Measurements from ENCODE around the gene SYNGR4.
A peak's percentile ranks its signal among the peaks of the same experiment; 100 is the strongest.

SYNGR4 gene

DNA sequence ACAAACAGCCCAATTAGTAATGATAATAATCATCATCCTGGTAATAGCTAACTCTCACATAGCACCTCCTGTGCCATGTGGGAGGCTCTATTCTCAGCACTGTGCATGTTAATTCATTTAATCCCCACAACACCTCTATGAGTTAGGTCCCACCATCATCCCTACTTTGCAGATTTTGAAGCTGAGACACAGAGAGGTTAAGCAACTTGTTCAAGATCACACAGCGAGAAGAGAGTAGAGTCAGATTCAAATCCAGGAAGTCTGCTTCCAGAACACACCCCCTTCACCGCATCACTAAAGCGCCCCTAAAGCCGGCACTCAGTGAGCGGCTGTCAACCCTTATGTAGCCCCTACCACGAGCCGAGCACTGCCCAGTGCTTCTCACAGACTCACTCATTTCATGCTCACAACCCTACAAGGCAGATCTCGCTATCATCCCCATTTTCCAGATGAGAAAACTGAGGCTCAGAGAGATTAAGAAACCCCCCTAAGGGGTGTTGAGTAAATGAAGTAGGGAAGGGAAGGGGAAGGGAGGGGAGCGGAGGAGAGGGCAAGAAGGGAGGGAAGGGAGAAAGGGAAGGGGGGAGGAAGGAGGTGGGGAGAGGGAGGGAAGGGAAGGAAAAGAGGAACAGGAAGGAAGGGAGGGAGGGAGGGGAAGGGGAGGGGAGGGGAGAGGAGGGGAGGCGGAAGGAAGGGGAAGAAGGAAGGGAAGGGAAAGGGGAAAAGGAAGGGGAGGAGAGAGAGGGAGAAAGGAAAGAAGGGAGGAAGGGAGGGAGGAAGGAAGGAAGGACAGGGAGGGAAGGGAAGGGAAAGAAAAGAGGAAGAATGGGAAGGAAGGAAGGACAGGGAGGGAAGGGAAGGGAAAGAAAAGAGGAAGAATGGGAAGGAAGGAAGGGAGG lies 22.4 kb upstream of the SYNGR4 start:
- H3K4me3 ChIP-seq (ENCODE audit: control insufficient read depth, low read depth, low read length), result no peak overlapping the region
- no peak for TF ChIP-seq CTCF (conservative IDR thresholded peaks at IDR 0.05; ENCODE audit: control insufficient read depth, insufficient read depth, low read depth, low read length)
- no peak for DNase-seq (ENCODE audit: low read depth)

GRCh38 chr19:48342414-48342738 lies 21.8 kb upstream of the SYNGR4 start:
- DNase-seq (ENCODE audit: low read depth), result no peak
- H3K4me3 ChIP-seq (ENCODE audit: control insufficient read depth, low read depth, low read length), result no peak overlapping the region
- TF ChIP-seq CTCF (conservative IDR thresholded peaks at IDR 0.05; ENCODE audit: control insufficient read depth, insufficient read depth, low read depth, low read length), result no peak

- TF ChIP-seq CTCF (conservative IDR thresholded peaks at IDR 0.05; ENCODE audit: control insufficient read depth, insufficient read depth, low read depth, low read length), result no peak
- DNase-seq (ENCODE audit: low read depth), result peak; percentile 63
- H3K4me3 ChIP-seq (ENCODE audit: control insufficient read depth, low read depth, low read length), result no peak overlapping the region
Measured at GRCh38 chr19:48342841-48343540, 21.2 kb upstream of the SYNGR4 start.

GRCh38 chr19:48344892-48345291 lies 19.3 kb upstream of the SYNGR4 start:
- no peak for TF ChIP-seq CTCF (conservative IDR thresholded peaks at IDR 0.05; ENCODE audit: control insufficient read depth, insufficient read depth, low read depth, low read length)
- no peak overlapping the region for H3K4me3 ChIP-seq (ENCODE audit: control insufficient read depth, low read depth, low read length)
- DNase-seq (ENCODE audit: low read depth), result no peak

DNA sequence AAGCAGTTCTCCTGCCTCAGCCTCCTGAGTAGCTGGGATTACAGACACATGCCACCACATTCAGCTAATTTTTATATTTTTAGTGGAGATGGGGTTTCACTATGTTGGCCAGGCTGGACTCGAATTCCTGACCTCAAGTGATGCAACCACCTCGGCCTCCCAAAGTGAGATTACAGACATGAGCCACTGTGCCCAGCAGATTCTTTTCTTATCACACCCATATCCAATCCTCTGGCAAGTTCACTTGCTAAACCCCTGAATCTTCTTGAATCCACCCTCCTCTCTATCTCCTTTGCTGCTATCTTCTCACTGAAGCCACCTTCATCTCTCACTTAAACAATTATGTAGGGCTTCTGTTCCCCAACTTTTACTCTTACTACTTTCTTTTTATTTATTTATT lies 18.0 kb upstream of the SYNGR4 start:
- no peak for TF ChIP-seq CTCF (conservative IDR thresholded peaks at IDR 0.05; ENCODE audit: control insufficient read depth, insufficient read depth, low read depth, low read length)
- no peak for DNase-seq (ENCODE audit: low read depth)
- H3K4me3 ChIP-seq (ENCODE audit: control insufficient read depth, low read depth, low read length), result no peak overlapping the region

DNA sequence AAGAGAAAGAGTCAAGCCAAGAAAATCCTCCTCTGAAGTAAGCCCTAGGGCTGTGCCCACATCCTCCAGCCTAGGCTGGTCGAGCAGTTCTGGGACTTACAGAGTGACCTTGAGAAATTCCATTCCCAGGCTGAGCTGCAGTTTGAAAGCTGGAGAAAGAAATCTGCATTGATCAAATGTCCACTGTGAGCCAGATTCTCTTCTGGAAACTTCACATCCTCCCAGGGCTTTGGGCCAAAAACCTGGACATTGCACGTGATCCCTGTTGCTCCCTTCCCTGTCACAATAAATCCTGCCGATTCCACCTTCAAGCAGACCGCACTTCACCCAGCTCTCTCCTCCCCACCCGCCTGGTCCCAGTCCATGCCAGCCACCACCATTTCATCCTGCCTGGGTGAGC lies 16.1 kb upstream of the SYNGR4 start:
- H3K4me3 ChIP-seq (ENCODE audit: control insufficient read depth, low read depth, low read length), result no peak overlapping the region
- TF ChIP-seq CTCF (conservative IDR thresholded peaks at IDR 0.05; ENCODE audit: control insufficient read depth, insufficient read depth, low read depth, low read length), result no peak
- DNase-seq (ENCODE audit: low read depth), result peak; percentile 34
